CD4-positive, alpha-beta T cell (primary cell): Measurements from ENCODE around the gene GPD2. TPM values are rescaled to one million over a fixed set of nuclear protein-coding genes. Genes with fewer than 3 reads are reported as not detected.

Source experiments
- ATAC-seq: fragments of 200-7000 bp; cut with Tn5 transposase; one replicate; pipeline ENCODE4 v1.10.0; 2022; ENCODE audit warnings: mild to moderate bottlenecking; ENCODE audit not compliant: poor library complexity
- CTCF ChIA-PET: fragments of 350-600 bp; sonication (Branson Sonifier 250); formaldehyde crosslinking; loops from one replicate; lab custom pipeline; 2021; ENCODE audit warnings: antibody characterized with exemption, inconsistent platforms; lab: Charles Lee
- POLR2A ChIA-PET: fragments of 350-600 bp; sonication (Branson Sonifier 250); formaldehyde crosslinking; loops from one replicate; lab custom pipeline; 2021; ENCODE audit warnings: antibody characterized with exemption, inconsistent platforms; lab: Charles Lee
- DNase-seq, 14 experiments: peaks; one replicate each; pipeline ENCODE4 v3.0.0-alpha.2; 2013 to 2020; ENCODE audit warnings: mixed read lengths in 2 of 14
- H3K27ac ChIP-seq, 2 donors: one replicate each; pipeline versions ENCODE4 v1.5.1 to v1.7.0; 2013; ENCODE audit warnings: low read length in 2 of 2, low read depth in 1 of 2, mild to moderate bottlenecking in 1 of 2
- H3K27me3 ChIP-seq, 2 experiments: 1 replicate in 1 of 2; 2 replicates in 1 of 2; pipeline versions ENCODE4 v1.6.1 to v1.7.0; 2013; ENCODE audit warnings: low read length in 2 of 2, control low read depth in 1 of 2, mild to moderate bottlenecking in 1 of 2, moderate library complexity in 1 of 2; ENCODE audit not compliant: insufficient read depth in 2 of 2, control insufficient read depth in 1 of 2
- H3K36me3 ChIP-seq: one replicate; pipeline ENCODE4 v1.6.1; 2013; ENCODE audit warnings: low read length, control low read depth; ENCODE audit not compliant: insufficient read depth
- H3K4me1 ChIP-seq: one replicate; pipeline ENCODE4 v1.6.1; 2013; ENCODE audit warnings: low read length, control low read depth; ENCODE audit not compliant: insufficient read depth
- H3K4me3 ChIP-seq: one replicate; pipeline ENCODE4 v1.5.1; 2013; ENCODE audit warnings: mild to moderate bottlenecking, low read length, moderate library complexity
- H3K9me3 ChIP-seq, 2 experiments: 1 replicate in 1 of 2; 2 replicates in 1 of 2; pipeline versions ENCODE4 v1.6.1 to v1.7.0; 2013; ENCODE audit warnings: low read length in 2 of 2, mild to moderate bottlenecking in 2 of 2, control low read depth in 1 of 2, moderate library complexity in 1 of 2; ENCODE audit not compliant: control insufficient read depth in 1 of 2, insufficient read depth in 1 of 2
- H3K27ac Mint-ChIP-seq: one replicate; pipeline ENCODE4 v1.8.0; 2020; ENCODE audit warnings: mixed read lengths
- H3K27me3 Mint-ChIP-seq: one replicate; pipeline ENCODE4 v1.8.0; 2021; ENCODE audit warnings: mixed read lengths
- H3K36me3 Mint-ChIP-seq: one replicate; pipeline ENCODE4 v1.8.0; 2021; ENCODE audit warnings: low read depth, mixed read lengths
- H3K4me1 Mint-ChIP-seq: one replicate; pipeline ENCODE4 v1.8.0; 2021; ENCODE audit warnings: low read depth, mixed read lengths
- H3K4me3 Mint-ChIP-seq: one replicate; pipeline ENCODE4 v1.8.0; 2020; ENCODE audit warnings: mild to moderate bottlenecking, mixed read lengths
- H3K9me3 Mint-ChIP-seq: one replicate; pipeline ENCODE4 v1.8.0; 2020; ENCODE audit warnings: mixed read lengths
- CTCF ChIP-seq: fragments of 200-600 bp; IDR thresholded peaks from one replicate; pipeline ENCODE4 v1.8.0; 2022; ENCODE audit warnings: antibody characterized with exemption, mild to moderate bottlenecking
- intact Hi-C, 2 experiments: fragments of 100-400 bp; cut with DNase I in 1 of 2; cut with micrococcal nuclease in 1 of 2; formaldehyde crosslinking; loops; one replicate each; pipeline versions ENCODE4 v1.15.1 to v1.9.0; 2023 to 2025; cut with DNase I, micrococcal nuclease
- total RNA-seq, 174 experiments: library from RNA in 2 of 174; stranded (reverse) in 2 of 174; gene quantifications; one replicate each; pipeline ENCODE4 v1.2.3 and lab custom pipeline; 2021 to 2026

GPD2 gene
- total RNA-seq, 2 experiments from 2014 or later = 6.2 to 6.7 TPM

GRCh38 chr2:156486147-156486546, 50.0 kb downstream of the GPD2 start:
- H3K4me1 Mint-ChIP-seq = peaks cover 26% of the 10 kb centered on the region
- no peaks in the 10 kb centered on the region for H3K4me1 ChIP-seq
- ATAC-seq (no peak), DNase-seq (no peak)
- intact Hi-C loops = no loop called here
- H3K9me3 Mint-ChIP-seq = no peaks in the 10 kb centered on the region
- H3K36me3 ChIP-seq = no peaks in the 10 kb centered on the region
- ChIA-PET POLR2A (interaction anchor here (1.0 kb wide), 1 partner anchor 10 kb away, joined by 4 read pairs; no protein-coding TSS in a partner anchor), CTCF (interaction anchor here (1.4 kb wide), 1 partner anchor 10 kb away, joined by 4 read pairs; no protein-coding TSS in a partner anchor)
- TF ChIP-seq CTCF = no peak
- H3K36me3 Mint-ChIP-seq = peaks cover 5% of the 10 kb centered on the region
- no peaks in the 10 kb centered on the region for H3K27me3 ChIP-seq
- no peak overlapping the region for H3K4me3 Mint-ChIP-seq
- no peaks in the 10 kb centered on the region for H3K27me3 Mint-ChIP-seq
- no peaks in the 10 kb centered on the region for H3K9me3 ChIP-seq
- H3K4me3 ChIP-seq = no peak overlapping the region
- no peak overlapping the region for H3K27ac Mint-ChIP-seq
- H3K27ac ChIP-seq = no peak overlapping the region

GRCh38 chr2:156486614-156487013, 50.4 kb downstream of the GPD2 start:
- H3K27ac Mint-ChIP-seq = no peak overlapping the region
- no peak overlapping the region for H3K4me3 Mint-ChIP-seq
- H3K9me3 ChIP-seq = no peaks in the 10 kb centered on the region
- H3K4me1 Mint-ChIP-seq = peaks cover 29% of the 10 kb centered on the region
- ChIA-PET CTCF (interaction anchor here (1.4 kb wide), 1 partner anchor 10 kb away, joined by 4 read pairs; no protein-coding TSS in a partner anchor), POLR2A (interaction anchor here (1.0 kb wide), 1 partner anchor 9 kb away, joined by 4 read pairs; no protein-coding TSS in a partner anchor)
- H3K36me3 ChIP-seq = no peaks in the 10 kb centered on the region
- intact Hi-C loops = no loop called here
- H3K27me3 Mint-ChIP-seq = no peaks in the 10 kb centered on the region
- no peaks in the 10 kb centered on the region for H3K9me3 Mint-ChIP-seq
- no peaks in the 10 kb centered on the region for H3K4me1 ChIP-seq
- TF ChIP-seq CTCF = no peak
- H3K27me3 ChIP-seq = no peaks in the 10 kb centered on the region
- H3K4me3 ChIP-seq = no peak overlapping the region
- ATAC-seq (no peak), DNase-seq (no peak)
- no peak overlapping the region for H3K27ac ChIP-seq
- peaks cover 5% of the 10 kb centered on the region for H3K36me3 Mint-ChIP-seq

GRCh38 chr2:156489195-156489594, 53.0 kb downstream of the GPD2 start:
- intact Hi-C loops = no loop called here
- CTCF ChIA-PET = no interaction called here
- DNase-seq (no peak), ATAC-seq (no peak)
- Histone ChIP-seq H3K9me3 (no peaks in the 10 kb centered on the region), H3K36me3 (no peaks in the 10 kb centered on the region), H3K4me3 (no peak overlapping the region), H3K27me3 (no peaks in the 10 kb centered on the region), H3K4me1 (no peaks in the 10 kb centered on the region), H3K27ac (no peak overlapping the region)
- Mint-ChIP-seq H3K9me3 (no peaks in the 10 kb centered on the region), H3K4me1 (peaks cover 33% of the 10 kb centered on the region), H3K27ac (no peak overlapping the region), H3K4me3 (no peak overlapping the region), H3K36me3 (no peaks in the 10 kb centered on the region), H3K27me3 (no peaks in the 10 kb centered on the region)
- POLR2A ChIA-PET = no interaction called here
- TF ChIP-seq CTCF = no peak
